ENCODE measurements around the gene ACMSD. TPM values are rescaled to one million over a fixed set of nuclear protein-coding genes. Genes with fewer than 3 reads are reported as not detected.

ACMSD gene
- not detected for total RNA-seq

DNA sequence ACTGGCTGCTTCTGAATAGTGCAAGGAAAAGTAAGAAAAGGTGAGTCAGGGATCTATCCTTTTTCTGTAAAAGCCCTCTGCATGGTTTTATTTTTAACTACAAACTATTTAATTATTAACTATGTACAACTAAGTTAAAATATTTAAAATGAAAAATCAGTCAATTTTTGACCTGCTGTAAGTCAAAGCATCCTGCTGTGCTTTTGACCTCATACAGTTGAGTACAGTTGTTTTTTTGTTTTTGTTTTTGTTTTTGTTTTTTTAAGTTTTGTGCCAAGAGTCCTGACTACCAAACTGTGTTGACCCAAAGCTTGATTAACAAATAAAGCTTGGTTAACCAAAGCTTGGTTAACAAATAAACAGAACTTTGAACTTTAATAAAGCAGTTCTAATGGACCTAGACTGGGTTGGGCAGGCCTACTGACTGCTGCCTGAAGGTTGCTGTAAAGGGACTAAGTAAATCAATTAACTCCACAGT, at the start of gene ACMSD:
Gene ACMSD (plus strand): TSS at position 474 of the 478 bp plus-strand sequence. CDS start 67 bp downstream, outside the sequence.

GRCh38 chr2:134918526-134919340, 80.3 kb downstream of the ACMSD start, which contains the start of gene CCNT2:
CCNT2 (plus strand) TSS chr2:134918822; CDS start chr2:134918855, 33 bp downstream.

Small RNA genes within 50 kb of the gene (microRNA-seq; reads per million reads assigned to microRNA genes)
- not detected for gene MIR5590 (ENCODE audit: borderline microRNAs expressed, borderline replicate concordance)

Other genes with a start within 250 kb of the ACMSD start
- under 1 TPM; 0.17 to 0.18 TPM for gene TMEM163, start 119.6 kb upstream of the ACMSD start, total RNA-seq
- gene CCNT2, start 80.2 kb downstream of the ACMSD start, total RNA-seq, result 10 to 100 TPM; 40.3 to 41.8 TPM
- not detected for gene MAP3K19, start 208.8 kb downstream of the ACMSD start, total RNA-seq
- gene RAB3GAP1, start 213.7 kb downstream of the ACMSD start, total RNA-seq, result 10 to 100 TPM; 22.7 to 23.1 TPM

Measured in activated naive CD4-positive, alpha-beta T cell treated with anti-CD3 and anti-CD28 coated beads, Interleukin-2, amount 10 ng/mL, durations not matched to agents 5 hours and 36 hours (primary cell).